IMR-90 (cell line): ENCODE data around the gene MRPS34. TPM values are rescaled to one million over a fixed set of nuclear protein-coding genes. Genes with fewer than 3 reads are reported as not detected.

Source experiments
- ATAC-seq: fragments of 200-7000 bp; cut with Tn5 transposase; 2 replicates; pipeline ENCODE4 v1.9.1; 2020; ENCODE audit warnings: low read depth, mild to moderate bottlenecking, moderate library complexity
- BruUV-seq: library from RNA; stranded (reverse); fragments of 400-500 nt; replicated peaks from 2 replicates; lab custom pipeline; 2021; lab: Mats Ljungman, UMichigan
- CTCF ChIA-PET: fragments of 300-600 bp; formaldehyde crosslinking; extraction: SDS; loops from one replicate; lab custom pipeline; 2021; ENCODE audit warnings: antibody characterized with exemption; lab: Yijun Ruan, JAX
- POLR2A ChIA-PET: fragments of 300-600 bp; sonication (Branson Sonifier 250); formaldehyde crosslinking; loops from one replicate; lab custom pipeline; 2022; ENCODE audit warnings: antibody characterized with exemption; ENCODE audit not compliant: unreplicated experiment; lab: Charles Lee
- DNase-seq: peaks from one replicate; pipeline ENCODE4 v3.0.0; 2013
- H2AFZ ChIP-seq: replicated peaks from 2 replicates; pipeline ENCODE3; 2013; ENCODE audit warnings: low read length, mild to moderate bottlenecking; ENCODE audit not compliant: poor library complexity
- H2AK5ac ChIP-seq: 2 replicates; pipeline ENCODE4 v1.6.1; 2013; ENCODE audit warnings: low read depth, low read length, inconsistent platforms
- H2AK9ac ChIP-seq: replicated peaks from 2 replicates; pipeline ENCODE3; 2013; ENCODE audit warnings: mild to moderate bottlenecking, low read depth, low read length, moderate library complexity; ENCODE audit not compliant: poor library complexity
- H2BK120ac ChIP-seq: 2 replicates; pipeline ENCODE4 v1.6.1; 2013; ENCODE audit warnings: low read depth, low read length, inconsistent platforms
- H2BK15ac ChIP-seq: 3 replicates; pipeline ENCODE4 v1.6.1; 2013; ENCODE audit warnings: low read depth, low read length, inconsistent platforms
- H2BK20ac ChIP-seq: 2 replicates; pipeline ENCODE4 v1.6.1; 2013; ENCODE audit warnings: low read depth, mild to moderate bottlenecking, inconsistent platforms, low read length, moderate library complexity
- H2BK5ac ChIP-seq: 2 replicates; pipeline ENCODE4 v1.6.1; 2013; ENCODE audit warnings: mild to moderate bottlenecking, low read depth, low read length, inconsistent platforms; ENCODE audit not compliant: poor library complexity, severe bottlenecking
- H3K14ac ChIP-seq: replicated peaks from 2 replicates; pipeline ENCODE4 v1.6.1; 2013; ENCODE audit warnings: low read depth, low read length, inconsistent platforms
- H3K18ac ChIP-seq: 2 replicates; pipeline ENCODE4 v1.6.1; 2013; ENCODE audit warnings: low read depth, low read length, control low read depth
- H3K23ac ChIP-seq: 2 replicates; pipeline ENCODE4 v1.6.1; 2013; ENCODE audit warnings: low read depth, low read length, inconsistent platforms
- H3K27ac ChIP-seq: 2 replicates; pipeline ENCODE4 v1.5.1; 2013; ENCODE audit warnings: mild to moderate bottlenecking, control low read depth, low read length; ENCODE audit not compliant: insufficient read depth
- H3K27me3 ChIP-seq: 2 replicates; pipeline ENCODE4 v1.6.1; 2013; ENCODE audit warnings: low read length; ENCODE audit not compliant: control insufficient read depth, insufficient read depth
- H3K36me3 ChIP-seq: 2 replicates; pipeline ENCODE4 v1.6.1; 2013; ENCODE audit warnings: low read length, mixed read lengths; ENCODE audit not compliant: control insufficient read depth, insufficient read depth
- H3K4ac ChIP-seq: 2 replicates; pipeline ENCODE4 v1.6.1; 2013; ENCODE audit warnings: low read depth, low read length, inconsistent platforms
- H3K4me1 ChIP-seq: 2 replicates; pipeline ENCODE4 v1.6.1; 2013; ENCODE audit warnings: low read length, mixed read lengths; ENCODE audit not compliant: control insufficient read depth, insufficient read depth
- H3K4me2 ChIP-seq: 2 replicates; pipeline ENCODE4 v1.6.1; 2013; ENCODE audit warnings: low read depth, mild to moderate bottlenecking, control low read depth, low read length, moderate library complexity
- H3K4me3 ChIP-seq: 2 replicates; pipeline ENCODE4 v1.5.1; 2013; ENCODE audit warnings: low read depth, mild to moderate bottlenecking, control low read depth, low read length, moderate library complexity; ENCODE audit not compliant: insufficient read depth
- H3K56ac ChIP-seq: 2 replicates; pipeline ENCODE4 v1.6.1; 2013; ENCODE audit warnings: low read length, inconsistent platforms; ENCODE audit not compliant: insufficient read depth; ENCODE audit errors: extremely low read depth
- H3K79me1 ChIP-seq, 2 experiments: 2 replicates each; pipeline ENCODE4 v1.6.1; 2013; ENCODE audit warnings: low read length in 2 of 2, inconsistent platforms in 1 of 2, low read depth in 1 of 2
- H3K9ac ChIP-seq: 2 replicates; pipeline ENCODE4 v1.6.1; 2013; ENCODE audit warnings: low read depth, low read length, control low read depth
- H3K9me1 ChIP-seq: 2 replicates; pipeline ENCODE4 v1.6.1; 2013; ENCODE audit warnings: low read length, inconsistent platforms; ENCODE audit not compliant: insufficient read depth
- H3K9me3 ChIP-seq: 2 replicates; pipeline ENCODE4 v1.6.1; 2013; ENCODE audit warnings: low read length; ENCODE audit not compliant: control insufficient read depth, insufficient read depth
- H4K20me1 ChIP-seq: 2 replicates; pipeline ENCODE4 v1.6.1; 2013; ENCODE audit warnings: low read length, inconsistent platforms; ENCODE audit not compliant: insufficient read depth
- H4K5ac ChIP-seq: 2 replicates; pipeline ENCODE4 v1.6.1; 2013; ENCODE audit warnings: mild to moderate bottlenecking, low read depth, low read length, control low read depth
- H4K8ac ChIP-seq, 2 experiments: 2 replicates each; pipeline ENCODE4 v1.6.1; 2013; ENCODE audit warnings: low read depth in 2 of 2, low read length in 2 of 2, control low read depth in 1 of 2, inconsistent platforms in 1 of 2
- H4K91ac ChIP-seq: 2 replicates; pipeline ENCODE4 v1.6.1; 2013; ENCODE audit warnings: low read depth, low read length, inconsistent platforms; ENCODE audit not compliant: insufficient read depth
- BHLHE40 ChIP-seq: fragments of 150-350 bp; IDR thresholded peaks from 2 replicates; pipeline ENCODE4 v1.6.1; 2016; ENCODE audit warnings: mild to moderate bottlenecking, low read depth, low read length
- CHD1 ChIP-seq: IDR thresholded peaks from 2 replicates; pipeline ENCODE4 v1.6.1; 2012; ENCODE audit warnings: low read depth, low read length, improper control_type of control experiment
- FOS ChIP-seq: fragments of 150-350 bp; IDR thresholded peaks from 2 replicates; pipeline ENCODE4 v1.6.1; 2016; ENCODE audit warnings: low read depth, low read length
- MXI1 ChIP-seq: IDR thresholded peaks from 2 replicates; pipeline ENCODE4 v1.6.1; 2012; ENCODE audit warnings: low read depth, mild to moderate bottlenecking, low read length, moderate library complexity, borderline replicate concordance
- RCOR1 ChIP-seq: IDR thresholded peaks from 2 replicates; pipeline ENCODE4 v1.6.1; 2012; ENCODE audit warnings: mild to moderate bottlenecking, low read length, improper control_type of control experiment; ENCODE audit not compliant: insufficient replicate concordance
- SMC3 ChIP-seq: fragments of 150-350 bp; IDR thresholded peaks from 2 replicates; pipeline ENCODE4 v1.6.1; 2016; ENCODE audit warnings: low read depth, mild to moderate bottlenecking, antibody characterized with exemption, low read length, moderate library complexity
- WGBS, 2 experiments: methylation state at CpG; one replicate each; pipeline versions ENCODE4 v1.1.5 to v1.1.7; 2013; ENCODE audit warnings: missing lambda C conversion rate in 2 of 2; ENCODE audit not compliant: insufficient read length in 1 of 2; ENCODE audit errors: extremely low coverage in 2 of 2; 5-methylcytosine and 5-hydroxymethylcytosine counted together
- dilution Hi-C: fragments of 300-500 bp; cut with HindIII; formaldehyde crosslinking; loops from one replicate; pipeline ENCODE4 v1.14.3; 2018; ENCODE audit warnings: low sequenced_read_pairs; ENCODE audit not compliant: unreplicated experiment
- in situ Hi-C: fragments of 300-500 bp; cut with MboI; formaldehyde crosslinking; loops from 3 replicates; pipeline ENCODE4 v1.14.3; 2019; ENCODE audit warnings: low sequenced_read_pairs, inconsistent platforms, mixed read lengths
- intact Hi-C: fragments of 100-400 bp; cut with micrococcal nuclease; formaldehyde crosslinking; loops from 2 replicates; pipeline ENCODE4 v1.10.0; 2022
- polyA plus RNA-seq, 3 experiments: library from polyadenylated mRNA; depleted of rRNA; stranded (reverse); fragments of >200 nt; gene quantifications; 2 replicates each; pipeline ENCODE4 v1.2.3, GENCODE V29; 2012; ENCODE audit warnings: low replicate concordance in 1 of 3
- total RNA-seq: library from RNA; depleted of rRNA; stranded (reverse); fragments of >200 nt; gene quantifications from 2 replicates; pipeline ENCODE4 v1.2.3, GENCODE V29; 2012

The MRPS34 gene
- total and polyA plus RNA-seq, 2 of the 4 experiments (the other 2 are of a cell fraction), result 68.5 to 80.4 TPM

DNA sequence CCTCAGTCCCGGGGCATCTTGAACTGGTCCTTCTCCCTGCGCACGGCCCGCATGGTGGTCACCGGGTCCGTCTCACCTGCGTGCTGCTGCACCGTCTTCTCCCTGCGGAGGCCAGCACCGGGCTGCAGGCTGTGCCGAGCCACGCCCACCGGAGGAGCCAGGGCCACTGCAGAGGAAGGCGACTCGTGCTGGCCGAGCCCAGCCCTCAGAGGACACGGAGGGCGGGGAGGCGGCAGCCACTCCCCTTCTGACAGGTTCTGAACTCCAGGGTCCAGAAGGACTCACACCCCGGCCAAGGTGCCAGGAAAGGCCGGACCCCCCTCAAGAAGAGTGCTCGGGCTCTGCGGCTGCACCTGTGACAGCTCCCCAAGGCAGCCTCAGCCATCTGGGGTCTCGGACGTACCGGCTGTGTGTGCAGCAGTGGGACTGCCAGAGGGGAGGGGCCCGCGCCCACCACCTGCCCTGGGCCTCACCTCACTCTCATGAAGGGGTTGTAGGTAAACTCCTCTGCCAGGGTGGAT is 36.4 kb upstream of the MRPS34 start:
- no TSS peak for BruUV-seq
- peaks cover 4% of the 10 kb centered on the region; the same call in 1 of the 2 replicates for H3K4me1 ChIP-seq
- ChIA-PET CTCF (no interaction called here), POLR2A (no interaction called here)
- H4K8ac ChIP-seq, result no peak overlapping the region
- TF ChIP-seq CHD1, result no peak
- TF ChIP-seq SMC3, result no peak
- TF ChIP-seq RCOR1, result no peak
- no peak for TF ChIP-seq BHLHE40
- TF ChIP-seq MXI1, result no peak
- TF ChIP-seq FOS, result no peak
- ATAC-seq (no peak), DNase-seq (no peak)
- H3K79me1 ChIP-seq, result 0 out of 4 replicates have a peak, but pooled peaks cover 0 to 2% of the 10 kb centered on the region in 2 experiments
- no peak overlapping the region for H3K4me3 ChIP-seq
- in situ Hi-C loops, result no loop called here
- no peak overlapping the region for H3K56ac ChIP-seq
- WGBS, 2 experiments, result 78% methylated on average over 13 of the region's 28 CpGs; no CpG with 5 or more reads in 1 of the 2 experiments
- H2BK5ac ChIP-seq, result no peak overlapping the region
- H3K9ac ChIP-seq, result no peak overlapping the region
- H3K27me3 ChIP-seq, result no peaks in the 10 kb centered on the region
- H3K27ac ChIP-seq, result no peak overlapping the region
- dilution Hi-C loops, result no loop called here
- H3K18ac ChIP-seq, result no peak overlapping the region
- H3K36me3 ChIP-seq, result peaks cover 19% of the 10 kb centered on the region; the same call in 1 of the 2 replicates
- H3K4me2 ChIP-seq, result no peak overlapping the region
- no peak overlapping the region for H3K23ac ChIP-seq
- H4K5ac ChIP-seq, result no peak overlapping the region
- H3K14ac ChIP-seq, result no peak overlapping the region
- H3K9me1 ChIP-seq, result no peaks in the 10 kb centered on the region
- intact Hi-C loops, result no loop called here
- no peak overlapping the region for H2AK5ac ChIP-seq
- no peaks in the 10 kb centered on the region for H3K9me3 ChIP-seq
- no peak overlapping the region for H2BK120ac ChIP-seq
- H2BK15ac ChIP-seq, result no peak overlapping the region
- no peak overlapping the region for H2AFZ ChIP-seq
- no peak overlapping the region for H3K4ac ChIP-seq
- no peak overlapping the region for H2BK20ac ChIP-seq
- H2AK9ac ChIP-seq, result no peak overlapping the region
- H4K20me1 ChIP-seq, result no peaks in the 10 kb centered on the region
- H4K91ac ChIP-seq, result no peak overlapping the region
